Karpas-422 (cell line): ENCODE results near the gene WNT3A. TPM values are rescaled to one million over a fixed set of nuclear protein-coding genes. Genes with fewer than 3 reads are reported as not detected.

Source experiments
- DNase-seq: peaks from one replicate; pipeline ENCODE4 v3.0.0-alpha.2; 2015
- H2AFZ ChIP-seq: fragments of 200-600 bp; sonication (generic); 2 replicates; pipeline ENCODE4 v1.6.1; 2014; ENCODE audit warnings: antibody characterized with exemption, low read length, mixed read lengths
- H3K27ac ChIP-seq: fragments of 200-600 bp; sonication (generic); 2 replicates; pipeline ENCODE4 v1.5.1; 2014; ENCODE audit warnings: mild to moderate bottlenecking, low read length, moderate library complexity
- H3K27me3 ChIP-seq: fragments of 200-600 bp; sonication (generic); 2 replicates; pipeline ENCODE4 v1.6.1; 2014; ENCODE audit warnings: low read length, mixed read lengths
- H3K36me3 ChIP-seq: fragments of 200-600 bp; sonication (generic); 2 replicates; pipeline ENCODE4 v1.6.1; 2014; ENCODE audit warnings: low read length, mixed read lengths; ENCODE audit not compliant: insufficient read depth
- H3K4me1 ChIP-seq: fragments of 200-600 bp; sonication (generic); 2 replicates; pipeline ENCODE4 v1.6.1; 2014; ENCODE audit warnings: mild to moderate bottlenecking, low read length, mixed read lengths
- H3K4me2 ChIP-seq: fragments of 200-600 bp; sonication (generic); 2 replicates; pipeline ENCODE4 v1.6.1; 2014; ENCODE audit warnings: low read length, low read depth, mild to moderate bottlenecking; ENCODE audit not compliant: poor library complexity, severe bottlenecking
- H3K4me3 ChIP-seq: fragments of 200-600 bp; sonication (generic); 2 replicates; pipeline ENCODE4 v1.5.1; 2014; ENCODE audit warnings: mild to moderate bottlenecking, antibody characterized with exemption, low read length, mixed read lengths
- H3K79me2 ChIP-seq: fragments of 200-600 bp; sonication (generic); 2 replicates; pipeline ENCODE4 v1.6.1; 2014; ENCODE audit warnings: mild to moderate bottlenecking, low read length, mixed read lengths
- H3K9ac ChIP-seq: fragments of 200-600 bp; sonication (generic); 2 replicates; pipeline ENCODE4 v1.6.0; 2014; ENCODE audit warnings: low read length
- H3K9me2 ChIP-seq: fragments of 200-600 bp; sonication (generic), shearing (Covaris generic); replicated peaks from 2 replicates; pipeline ENCODE4 v1.6.0; 2014; ENCODE audit warnings: mild to moderate bottlenecking, low read length, moderate library complexity; ENCODE audit not compliant: insufficient read depth
- H3K9me3 ChIP-seq: fragments of 300-700, 200-600 bp; sonication (generic); 2 replicates; pipeline ENCODE4 v1.6.1; 2014; ENCODE audit warnings: low read length, mixed read lengths
- H4K20me1 ChIP-seq: fragments of 200-600 bp; sonication (generic); 2 replicates; pipeline ENCODE4 v1.6.1; 2014; ENCODE audit warnings: mild to moderate bottlenecking, antibody characterized with exemption, low read length, low read depth; ENCODE audit not compliant: insufficient read depth
- total RNA-seq: library from RNA; depleted of rRNA; stranded (reverse); fragments of >200 nt; shearing (Covaris generic); gene quantifications from 2 replicates; pipeline ENCODE4 v1.2.3, GENCODE V29; 2014; ENCODE audit warnings: low replicate concordance

The WNT3A gene
- total RNA-seq, 1 experiment from 2014 or later: not detected

DNA sequence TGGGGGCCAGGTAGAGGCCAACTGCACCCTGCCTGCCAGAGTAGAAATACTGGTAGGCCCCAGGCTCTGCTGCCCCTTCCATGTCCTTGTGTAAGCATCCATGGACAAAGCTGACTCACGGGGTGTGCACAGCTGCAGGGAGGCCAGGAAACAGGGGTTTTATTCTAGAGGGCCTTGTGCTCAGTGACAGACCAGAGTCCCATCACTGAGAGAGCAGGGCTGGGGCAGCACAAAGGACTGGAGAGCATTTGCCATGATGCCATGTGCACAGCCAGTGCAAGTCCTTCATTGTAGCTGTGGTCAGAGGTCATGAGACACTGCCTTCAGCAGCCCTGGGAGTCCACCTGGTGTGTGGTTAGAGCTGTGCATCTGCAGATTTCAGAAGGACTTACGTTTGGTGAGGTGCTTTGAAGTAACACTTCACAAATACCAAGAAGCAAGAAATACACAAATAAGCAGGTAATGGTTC is 83.8 kb downstream of the WNT3A start:
- Histone ChIP-seq H3K79me2 (peaks cover 100% of the 10 kb centered on the region), H4K20me1 (peaks cover 88% of the 10 kb centered on the region), H2AFZ (no peak overlapping the region), H3K4me2 (no peak overlapping the region), H3K27me3 (no peaks in the 10 kb centered on the region), H3K9me2 (no peaks in the 10 kb centered on the region), H3K27ac (no peak overlapping the region), H3K4me3 (no peak overlapping the region), H3K36me3 (peaks cover 55% of the 10 kb centered on the region), H3K4me1 (no peaks in the 10 kb centered on the region), H3K9me3 (peaks cover 19% of the 10 kb centered on the region), H3K9ac (no peak overlapping the region)
- no peak for DNase-seq

DNA sequence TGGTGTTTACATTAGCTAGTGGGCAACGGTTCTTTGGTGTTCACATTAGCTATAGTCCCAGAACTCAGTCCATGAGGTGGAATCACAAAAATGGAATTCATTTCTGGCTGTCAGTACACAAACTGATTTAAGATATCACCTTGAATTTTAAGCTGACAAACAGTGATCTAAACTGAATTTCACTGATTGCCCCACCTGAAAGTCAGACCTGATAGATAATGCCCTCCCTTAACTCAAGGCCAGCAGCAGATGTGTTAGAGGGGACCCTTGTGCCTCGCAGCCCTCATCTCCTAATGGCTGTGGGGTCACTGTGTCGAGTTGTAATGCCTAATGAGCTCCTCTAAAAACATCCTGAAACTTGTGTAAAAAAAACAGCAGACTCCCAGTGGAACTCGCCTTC is 84.3 kb downstream of the WNT3A start:
- Histone ChIP-seq H3K9me2 (no peaks in the 10 kb centered on the region), H4K20me1 (peaks cover 88% of the 10 kb centered on the region), H3K79me2 (peaks cover 100% of the 10 kb centered on the region), H3K9me3 (peaks cover 19% of the 10 kb centered on the region), H3K27ac (no peak overlapping the region), H3K27me3 (no peaks in the 10 kb centered on the region), H3K9ac (no peak overlapping the region), H2AFZ (no peak overlapping the region), H3K36me3 (peaks cover 57% of the 10 kb centered on the region), H3K4me1 (no peaks in the 10 kb centered on the region), H3K4me3 (no peak overlapping the region), H3K4me2 (no peak overlapping the region)
- DNase-seq: no peak

DNA sequence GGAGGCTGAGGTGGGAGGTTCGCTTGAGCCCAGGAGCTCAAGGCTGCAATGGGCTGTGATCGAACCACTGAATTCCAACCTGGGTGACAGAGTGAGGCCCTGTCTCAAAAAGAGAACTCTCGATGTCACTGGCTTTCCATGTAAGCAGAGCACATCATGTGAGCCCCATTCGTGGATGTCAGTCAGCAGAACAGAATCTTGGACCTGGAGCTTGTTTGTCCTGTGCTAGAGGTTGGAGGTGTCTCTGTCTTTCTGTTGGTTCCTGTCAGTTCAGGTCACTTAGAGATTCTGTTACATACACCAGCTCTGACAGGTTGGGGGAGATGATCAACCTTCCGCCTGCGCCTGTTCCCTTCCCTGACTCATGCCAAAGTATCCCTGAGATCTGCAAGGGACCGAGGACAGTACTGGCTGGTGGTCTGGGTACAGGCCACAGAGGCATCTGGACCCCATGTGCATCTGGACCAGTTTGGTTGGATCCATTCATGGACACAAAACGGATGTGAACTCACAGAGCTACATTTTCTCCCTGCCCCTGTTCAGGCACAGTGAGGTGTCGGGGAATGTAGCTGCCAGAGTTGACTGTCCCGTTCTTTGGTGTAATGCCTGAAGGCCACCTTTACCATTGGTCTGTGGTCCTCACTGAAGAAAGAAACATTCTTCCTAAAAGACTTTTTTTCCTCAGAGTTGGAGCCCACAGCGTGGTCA is 85.7 kb downstream of the WNT3A start:
- Histone ChIP-seq H3K27ac (no peak overlapping the region), H3K79me2 (peaks cover 99% of the 10 kb centered on the region), H2AFZ (no peak overlapping the region), H3K27me3 (no peaks in the 10 kb centered on the region), H3K9me2 (no peaks in the 10 kb centered on the region), H3K4me3 (no peak overlapping the region), H4K20me1 (peaks cover 90% of the 10 kb centered on the region), H3K9me3 (peaks cover 19% of the 10 kb centered on the region), H3K4me2 (no peak overlapping the region), H3K9ac (no peak overlapping the region), H3K36me3 (peaks cover 57% of the 10 kb centered on the region), H3K4me1 (no peaks in the 10 kb centered on the region)
- DNase-seq: no peak

DNA sequence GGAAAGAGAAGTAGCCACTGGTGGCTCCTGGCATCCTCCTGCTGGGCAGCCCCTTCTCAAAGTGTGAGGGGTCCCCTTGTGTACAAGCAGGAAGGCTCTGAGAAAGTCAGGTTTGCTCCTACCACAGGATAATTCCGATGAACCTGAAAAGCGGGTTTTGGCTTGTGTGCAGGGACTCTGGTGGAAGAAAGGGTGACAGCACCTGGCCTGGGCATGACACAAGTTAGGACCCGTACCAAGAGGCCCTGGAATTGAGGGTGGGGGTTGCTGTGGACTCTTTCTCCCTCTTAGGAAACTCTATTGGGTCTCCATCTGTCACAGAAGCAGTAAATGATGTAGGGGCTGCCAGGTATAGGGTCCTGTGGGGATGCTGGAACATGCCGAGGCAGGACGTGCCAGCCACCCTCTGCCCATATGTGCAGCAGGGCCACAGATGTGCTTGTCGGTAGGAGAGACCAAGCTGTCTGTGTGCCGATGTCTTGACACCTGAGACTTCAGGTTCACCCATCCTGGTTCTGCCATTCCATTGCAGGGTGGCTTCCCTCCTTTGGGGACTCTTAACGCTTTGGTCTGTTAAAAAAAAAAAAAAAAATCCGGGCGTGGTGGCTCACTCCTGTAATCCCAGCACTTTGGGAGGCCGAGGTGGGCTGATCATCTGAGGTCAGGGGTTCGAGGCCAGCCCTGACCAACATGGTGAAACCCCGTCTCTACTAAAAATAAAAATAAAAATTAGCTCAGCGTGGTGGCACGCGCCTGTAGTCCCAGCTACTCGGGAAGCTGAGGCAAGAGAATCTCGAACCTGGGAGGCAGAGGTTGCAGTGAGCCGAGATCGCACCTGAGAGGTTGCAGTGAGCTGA is 86.5 kb downstream of the WNT3A start:
- Histone ChIP-seq H2AFZ (no peak overlapping the region), H3K9me2 (no peaks in the 10 kb centered on the region), H3K36me3 (peaks cover 60% of the 10 kb centered on the region), H3K4me1 (no peaks in the 10 kb centered on the region), H3K79me2 (peaks cover 95% of the 10 kb centered on the region), H3K27ac (no peak overlapping the region), H3K9me3 (peaks cover 19% of the 10 kb centered on the region), H3K9ac (no peak overlapping the region), H3K27me3 (no peaks in the 10 kb centered on the region), H3K4me3 (no peak overlapping the region), H4K20me1 (peaks cover 89% of the 10 kb centered on the region), H3K4me2 (no peak overlapping the region)
- DNase-seq: no peak

GRCh38 chr1:228094432-228095016 is 87.7 kb downstream of the WNT3A start:
- H3K9me3 ChIP-seq: peaks cover 19% of the 10 kb centered on the region
- peaks cover 85% of the 10 kb centered on the region for H3K79me2 ChIP-seq
- no peak overlapping the region for H3K9ac ChIP-seq
- no peaks in the 10 kb centered on the region for H3K4me1 ChIP-seq
- no peak overlapping the region for H3K27ac ChIP-seq
- peaks cover 55% of the 10 kb centered on the region for H3K36me3 ChIP-seq
- no peaks in the 10 kb centered on the region for H3K9me2 ChIP-seq
- no peak overlapping the region for H3K4me2 ChIP-seq
- H2AFZ ChIP-seq: no peak overlapping the region
- no peaks in the 10 kb centered on the region for H3K27me3 ChIP-seq
- no peak overlapping the region for H3K4me3 ChIP-seq
- peak; percentile 59 for DNase-seq
- H4K20me1 ChIP-seq: peaks cover 86% of the 10 kb centered on the region

- H3K4me3 ChIP-seq: no peak overlapping the region
- peaks cover 19% of the 10 kb centered on the region for H3K9me3 ChIP-seq
- H3K4me1 ChIP-seq: no peaks in the 10 kb centered on the region
- H3K9ac ChIP-seq: no peak overlapping the region
- no peaks in the 10 kb centered on the region for H3K9me2 ChIP-seq
- no peak overlapping the region for H3K4me2 ChIP-seq
- DNase-seq: no peak
- H2AFZ ChIP-seq: no peak overlapping the region
- no peaks in the 10 kb centered on the region for H3K27me3 ChIP-seq
- H3K79me2 ChIP-seq: peaks cover 81% of the 10 kb centered on the region
- peaks cover 50% of the 10 kb centered on the region for H3K36me3 ChIP-seq
- H3K27ac ChIP-seq: no peak overlapping the region
- H4K20me1 ChIP-seq: peaks cover 80% of the 10 kb centered on the region
Measured at GRCh38 chr1:228095161-228095560, 88.4 kb downstream of the WNT3A start.

DNA sequence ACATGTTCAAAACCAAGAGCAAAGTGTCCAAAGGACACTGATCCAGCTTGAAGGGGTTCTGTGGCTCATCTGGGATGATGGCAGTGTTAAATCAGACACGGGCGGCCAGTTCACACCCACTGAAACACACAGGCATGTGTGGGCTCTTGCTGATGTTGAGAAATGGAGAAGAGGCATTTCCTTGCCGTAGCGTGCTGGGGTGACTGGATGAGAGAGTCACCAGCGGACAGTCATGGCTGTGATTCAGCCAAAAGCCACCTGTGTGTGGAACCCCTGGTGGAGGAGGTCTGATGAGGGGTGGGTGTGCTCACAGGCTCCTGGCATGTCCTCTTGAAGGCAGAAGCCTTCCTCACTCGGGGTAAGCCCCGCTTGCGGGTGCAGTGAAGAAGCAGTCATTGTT is 89.1 kb downstream of the WNT3A start:
- no peak overlapping the region for H3K4me3 ChIP-seq
- H3K27ac ChIP-seq: no peak overlapping the region
- peaks cover 3% of the 10 kb centered on the region for H3K4me1 ChIP-seq
- peaks cover 76% of the 10 kb centered on the region for H4K20me1 ChIP-seq
- H2AFZ ChIP-seq: no peak overlapping the region
- peaks cover 43% of the 10 kb centered on the region for H3K36me3 ChIP-seq
- no peaks in the 10 kb centered on the region for H3K27me3 ChIP-seq
- H3K9me3 ChIP-seq: peaks cover 19% of the 10 kb centered on the region
- peaks cover 74% of the 10 kb centered on the region for H3K79me2 ChIP-seq
- H3K9ac ChIP-seq: no peak overlapping the region
- no peak overlapping the region for H3K4me2 ChIP-seq
- H3K9me2 ChIP-seq: no peaks in the 10 kb centered on the region
- no peak for DNase-seq
